ENCODE results near the gene USP2. TPM values are rescaled to one million over a fixed set of nuclear protein-coding genes. Genes with fewer than 3 reads are reported as not detected.

Gene USP2
- total RNA-seq, 1 donor from 2014 or later, result 6.7 TPM

DNA sequence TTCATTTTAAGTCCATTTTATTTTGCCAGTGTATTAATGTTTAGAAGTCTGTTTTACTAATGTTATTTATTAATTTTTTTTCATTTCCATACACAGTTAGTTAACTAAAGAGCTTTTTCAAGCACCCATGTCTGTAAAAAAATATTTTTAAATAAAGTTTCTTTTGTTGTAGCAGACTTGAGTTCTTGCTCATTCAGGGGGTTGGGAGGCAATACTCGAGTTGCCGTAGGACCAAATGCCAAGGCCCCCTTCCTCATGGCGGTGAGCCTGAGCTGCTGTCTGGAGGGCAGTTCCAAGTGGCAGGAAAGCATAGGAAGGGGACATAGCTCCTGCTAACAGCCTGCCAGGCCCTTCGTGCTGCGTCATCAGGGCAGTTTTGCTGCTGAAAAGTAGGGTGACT, 73.5 kb downstream of the USP2 start:
- no peak overlapping the region for H3K27ac Mint-ChIP-seq (ENCODE audit: unreplicated experiment)
- no peaks in the 10 kb centered on the region for H3K27me3 Mint-ChIP-seq (ENCODE audit: low read depth, unreplicated experiment)
- Histone ChIP-seq H3K4me2 (ENCODE audit: low read length) (no peak overlapping the region), H3K27me3 (ENCODE audit: insufficient read depth, low read length) (no peaks in the 10 kb centered on the region), H3K27ac (ENCODE audit: low read depth, low read length) (no peak overlapping the region), H3K4me1 (ENCODE audit: insufficient read depth, low read length) (no peaks in the 10 kb centered on the region), H2AFZ (ENCODE audit: low read depth, low read length) (no peak overlapping the region), H3K36me3 (ENCODE audit: insufficient read depth, low read length) (peaks cover 11% of the 10 kb centered on the region), H3K9me3 (ENCODE audit: insufficient read depth, low read depth, low read length) (no peaks in the 10 kb centered on the region), H3K79me2 (ENCODE audit: insufficient read depth, low read length) (no peaks in the 10 kb centered on the region), H4K20me1 (ENCODE audit: insufficient read depth, low read length) (peaks cover 13% of the 10 kb centered on the region), H3K9ac (ENCODE audit: low read length) (no peak overlapping the region), H3K4me3 (ENCODE audit: insufficient read depth, low read depth, low read length) (no peak overlapping the region)
- peaks cover 10% of the 10 kb centered on the region for H3K4me1 Mint-ChIP-seq (ENCODE audit: low read depth, unreplicated experiment)
- DNase-seq (ENCODE audit: low read depth) (no peak), FAIRE-seq (no peak)
- peaks cover 20% of the 10 kb centered on the region for H3K36me3 Mint-ChIP-seq (ENCODE audit: low read depth, unreplicated experiment)
- TF ChIP-seq EZH2 (IDR thresholded peaks at IDR 0.05; ENCODE audit: insufficient read depth, low read length), result no peak
- TF ChIP-seq, protein P1, sequence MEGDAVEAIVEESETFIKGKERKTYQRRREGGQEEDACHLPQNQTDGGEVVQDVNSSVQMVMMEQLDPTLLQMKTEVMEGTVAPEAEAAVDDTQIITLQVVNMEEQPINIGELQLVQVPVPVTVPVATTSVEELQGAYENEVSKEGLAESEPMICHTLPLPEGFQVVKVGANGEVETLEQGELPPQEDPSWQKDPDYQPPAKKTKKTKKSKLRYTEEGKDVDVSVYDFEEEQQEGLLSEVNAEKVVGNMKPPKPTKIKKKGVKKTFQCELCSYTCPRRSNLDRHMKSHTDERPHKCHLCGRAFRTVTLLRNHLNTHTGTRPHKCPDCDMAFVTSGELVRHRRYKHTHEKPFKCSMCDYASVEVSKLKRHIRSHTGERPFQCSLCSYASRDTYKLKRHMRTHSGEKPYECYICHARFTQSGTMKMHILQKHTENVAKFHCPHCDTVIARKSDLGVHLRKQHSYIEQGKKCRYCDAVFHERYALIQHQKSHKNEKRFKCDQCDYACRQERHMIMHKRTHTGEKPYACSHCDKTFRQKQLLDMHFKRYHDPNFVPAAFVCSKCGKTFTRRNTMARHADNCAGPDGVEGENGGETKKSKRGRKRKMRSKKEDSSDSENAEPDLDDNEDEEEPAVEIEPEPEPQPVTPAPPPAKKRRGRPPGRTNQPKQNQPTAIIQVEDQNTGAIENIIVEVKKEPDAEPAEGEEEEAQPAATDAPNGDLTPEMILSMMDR (IDR thresholded peaks at IDR 0.05; ENCODE audit: insufficient read depth, low read depth, low read length), result no peak
- H3K9me3 Mint-ChIP-seq (ENCODE audit: unreplicated experiment), result no peaks in the 10 kb centered on the region
- H3K4me3 Mint-ChIP-seq (ENCODE audit: unreplicated experiment), result no peak overlapping the region

DNA sequence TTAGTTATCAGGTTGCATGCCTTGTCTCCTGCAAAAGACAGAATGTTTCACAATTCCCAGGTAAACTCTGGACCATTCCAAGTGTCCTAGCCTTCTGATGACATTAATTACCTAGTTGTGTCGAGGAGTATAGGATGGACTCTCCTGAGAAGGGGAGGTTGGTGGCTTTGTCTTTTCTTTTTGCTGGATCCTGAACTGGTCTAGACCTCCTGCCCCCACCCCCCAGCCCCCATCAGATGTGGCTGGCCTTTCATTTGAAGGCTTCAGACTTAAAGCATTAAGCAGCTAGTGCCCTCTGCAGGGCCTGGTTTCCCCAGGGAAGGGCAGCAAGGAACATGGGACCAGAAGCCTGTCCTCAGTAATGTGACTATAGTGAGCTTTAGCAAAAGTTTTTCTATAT, 74.3 kb downstream of the USP2 start:
- Histone ChIP-seq H3K9ac (ENCODE audit: low read length) (no peak overlapping the region), H3K4me3 (ENCODE audit: insufficient read depth, low read depth, low read length) (no peak overlapping the region), H3K79me2 (ENCODE audit: insufficient read depth, low read length) (no peaks in the 10 kb centered on the region), H3K27ac (ENCODE audit: low read depth, low read length) (no peak overlapping the region), H3K9me3 (ENCODE audit: insufficient read depth, low read depth, low read length) (no peaks in the 10 kb centered on the region), H4K20me1 (ENCODE audit: insufficient read depth, low read length) (peaks cover 6% of the 10 kb centered on the region), H3K27me3 (ENCODE audit: insufficient read depth, low read length) (no peaks in the 10 kb centered on the region), H3K36me3 (ENCODE audit: insufficient read depth, low read length) (peaks cover 12% of the 10 kb centered on the region), H2AFZ (ENCODE audit: low read depth, low read length) (no peak overlapping the region), H3K4me1 (ENCODE audit: insufficient read depth, low read length) (no peaks in the 10 kb centered on the region), H3K4me2 (ENCODE audit: low read length) (no peak overlapping the region)
- H3K27me3 Mint-ChIP-seq (ENCODE audit: low read depth, unreplicated experiment), result no peaks in the 10 kb centered on the region
- H3K27ac Mint-ChIP-seq (ENCODE audit: unreplicated experiment), result peak overlapping the region; percentile 34
- FAIRE-seq (no peak), DNase-seq (ENCODE audit: low read depth) (no peak)
- no peak for TF ChIP-seq EZH2 (IDR thresholded peaks at IDR 0.05; ENCODE audit: insufficient read depth, low read length)
- H3K9me3 Mint-ChIP-seq (ENCODE audit: unreplicated experiment), result no peaks in the 10 kb centered on the region
- peaks cover 10% of the 10 kb centered on the region for H3K4me1 Mint-ChIP-seq (ENCODE audit: low read depth, unreplicated experiment)
- no peak overlapping the region for H3K4me3 Mint-ChIP-seq (ENCODE audit: unreplicated experiment)
- peaks cover 17% of the 10 kb centered on the region for H3K36me3 Mint-ChIP-seq (ENCODE audit: low read depth, unreplicated experiment)

DNA sequence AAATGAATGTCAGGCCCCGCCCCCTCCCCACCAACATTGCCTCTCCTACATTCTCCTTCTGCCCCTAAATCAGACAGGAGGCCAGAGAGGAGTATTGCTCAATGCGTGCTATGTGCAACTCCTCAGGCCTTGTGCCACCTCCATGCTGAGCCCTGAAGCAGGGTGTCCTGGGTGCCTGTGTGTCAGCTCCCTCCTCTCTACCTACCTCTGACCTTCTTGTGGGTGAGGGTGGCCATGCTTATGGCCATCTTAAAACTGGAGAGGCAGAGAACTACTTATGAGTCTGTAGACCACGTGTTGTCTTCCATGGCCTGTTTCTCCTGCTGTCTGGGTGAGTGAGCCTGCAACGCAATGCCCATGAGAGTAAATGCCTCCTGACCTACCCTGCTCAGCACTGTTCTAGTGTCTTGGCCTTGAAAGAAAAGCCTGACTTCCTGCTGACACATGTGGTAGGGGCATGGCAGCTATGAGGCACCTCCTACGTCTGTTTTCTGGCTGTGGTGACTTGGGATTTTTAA, 75.1 kb downstream of the USP2 start:
- no peaks in the 10 kb centered on the region for H3K9me3 ChIP-seq (ENCODE audit: insufficient read depth, low read depth, low read length)
- H3K4me1 ChIP-seq (ENCODE audit: insufficient read depth, low read length), result no peaks in the 10 kb centered on the region
- no peaks in the 10 kb centered on the region for H3K27me3 Mint-ChIP-seq (ENCODE audit: low read depth, unreplicated experiment)
- no peaks in the 10 kb centered on the region for H3K79me2 ChIP-seq (ENCODE audit: insufficient read depth, low read length)
- no peak overlapping the region for H3K4me3 ChIP-seq (ENCODE audit: insufficient read depth, low read depth, low read length)
- H2AFZ ChIP-seq (ENCODE audit: low read depth, low read length), result no peak overlapping the region
- no peak overlapping the region for H3K9ac ChIP-seq (ENCODE audit: low read length)
- H3K36me3 Mint-ChIP-seq (ENCODE audit: low read depth, unreplicated experiment), result peaks cover 23% of the 10 kb centered on the region
- H3K27ac Mint-ChIP-seq (ENCODE audit: unreplicated experiment), result peak overlapping the region; percentile 75
- H3K27ac ChIP-seq (ENCODE audit: low read depth, low read length), result no peak overlapping the region
- H3K4me1 Mint-ChIP-seq (ENCODE audit: low read depth, unreplicated experiment), result peaks cover 10% of the 10 kb centered on the region
- H4K20me1 ChIP-seq (ENCODE audit: insufficient read depth, low read length), result peaks cover 6% of the 10 kb centered on the region
- H3K9me3 Mint-ChIP-seq (ENCODE audit: unreplicated experiment), result no peaks in the 10 kb centered on the region
- H3K4me3 Mint-ChIP-seq (ENCODE audit: unreplicated experiment), result no peak overlapping the region
- H3K36me3 ChIP-seq (ENCODE audit: insufficient read depth, low read length), result peaks cover 13% of the 10 kb centered on the region
- no peak overlapping the region for H3K4me2 ChIP-seq (ENCODE audit: low read length)
- TF ChIP-seq EZH2 (IDR thresholded peaks at IDR 0.05; ENCODE audit: insufficient read depth, low read length), result no peak
- TF ChIP-seq, protein P1 (IDR thresholded peaks at IDR 0.05; ENCODE audit: insufficient read depth, low read depth, low read length), result no peak
- no peak for DNase-seq (ENCODE audit: low read depth)
- no peaks in the 10 kb centered on the region for H3K27me3 ChIP-seq (ENCODE audit: insufficient read depth, low read length)
- no peak for FAIRE-seq
